GM18907 (cell line): Measurements from ENCODE around the gene TSSC4.

Experiments
- ATAC-seq: cut with Tn5 transposase; IDR thresholded peaks from one replicate; pipeline ENCODE4 v1.9.1; 2021; ENCODE audit warnings: mild to moderate bottlenecking, moderate library complexity; ENCODE audit not compliant: unreplicated experiment

The TSSC4 gene

DNA sequence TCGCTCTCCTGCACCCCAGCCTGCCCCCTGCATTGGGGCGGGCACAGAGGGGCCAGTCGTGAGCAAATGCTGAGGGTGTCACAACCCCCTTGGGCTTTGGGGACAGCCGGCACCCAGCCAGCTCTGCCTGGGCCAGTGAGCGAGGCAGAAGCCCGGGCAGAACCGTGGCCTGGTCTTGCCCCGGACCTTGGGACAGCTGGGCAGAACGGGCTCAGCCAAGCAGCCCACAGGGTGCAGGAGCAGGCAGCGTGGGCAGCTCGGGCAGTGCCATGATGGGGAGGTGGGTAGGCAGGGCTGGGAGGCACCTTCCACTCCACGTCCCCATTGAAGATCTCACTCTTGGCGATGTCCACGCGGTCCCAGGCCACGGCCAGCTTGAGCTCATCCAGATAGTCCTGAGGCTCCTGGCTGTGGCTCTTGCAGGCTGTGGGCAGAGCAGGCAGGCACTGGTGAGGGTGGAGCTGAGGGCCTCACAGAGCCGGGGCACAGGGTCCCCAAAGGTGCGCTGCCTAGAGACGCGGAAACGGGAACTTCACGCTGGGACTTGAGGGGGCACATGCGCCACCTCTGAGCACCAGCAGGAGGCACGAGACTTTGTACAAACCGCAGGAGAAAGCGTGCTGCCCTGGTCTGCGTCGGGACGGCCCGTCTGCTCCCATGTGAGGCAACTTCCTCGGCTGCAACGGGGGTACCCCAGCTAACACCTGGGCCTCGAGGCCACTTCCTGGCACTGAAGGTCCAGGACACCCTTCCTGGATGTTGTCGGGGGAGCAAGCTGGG, 15.2 kb downstream of the TSSC4 start:
- no peak for ATAC-seq

DNA sequence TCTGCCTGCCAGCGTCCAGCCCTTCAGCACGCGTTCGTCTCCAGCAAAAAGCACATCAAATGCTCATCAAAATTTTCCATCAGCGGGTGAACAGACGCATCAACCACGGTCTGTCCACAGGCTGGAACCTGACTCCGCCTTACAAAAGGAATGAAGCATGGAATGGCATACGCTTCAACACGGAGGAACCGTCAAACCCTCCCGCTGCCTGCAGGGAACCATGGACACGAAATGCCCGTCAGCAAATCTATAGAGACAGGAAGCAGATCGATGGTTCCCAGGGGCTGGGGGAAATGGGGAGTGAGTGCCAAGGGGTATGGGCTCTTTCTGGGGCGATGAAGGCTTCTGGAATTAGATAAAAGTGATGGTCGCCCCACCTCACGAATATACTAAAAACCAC, 16.2 kb downstream of the TSSC4 start:
- no peak for ATAC-seq

DNA sequence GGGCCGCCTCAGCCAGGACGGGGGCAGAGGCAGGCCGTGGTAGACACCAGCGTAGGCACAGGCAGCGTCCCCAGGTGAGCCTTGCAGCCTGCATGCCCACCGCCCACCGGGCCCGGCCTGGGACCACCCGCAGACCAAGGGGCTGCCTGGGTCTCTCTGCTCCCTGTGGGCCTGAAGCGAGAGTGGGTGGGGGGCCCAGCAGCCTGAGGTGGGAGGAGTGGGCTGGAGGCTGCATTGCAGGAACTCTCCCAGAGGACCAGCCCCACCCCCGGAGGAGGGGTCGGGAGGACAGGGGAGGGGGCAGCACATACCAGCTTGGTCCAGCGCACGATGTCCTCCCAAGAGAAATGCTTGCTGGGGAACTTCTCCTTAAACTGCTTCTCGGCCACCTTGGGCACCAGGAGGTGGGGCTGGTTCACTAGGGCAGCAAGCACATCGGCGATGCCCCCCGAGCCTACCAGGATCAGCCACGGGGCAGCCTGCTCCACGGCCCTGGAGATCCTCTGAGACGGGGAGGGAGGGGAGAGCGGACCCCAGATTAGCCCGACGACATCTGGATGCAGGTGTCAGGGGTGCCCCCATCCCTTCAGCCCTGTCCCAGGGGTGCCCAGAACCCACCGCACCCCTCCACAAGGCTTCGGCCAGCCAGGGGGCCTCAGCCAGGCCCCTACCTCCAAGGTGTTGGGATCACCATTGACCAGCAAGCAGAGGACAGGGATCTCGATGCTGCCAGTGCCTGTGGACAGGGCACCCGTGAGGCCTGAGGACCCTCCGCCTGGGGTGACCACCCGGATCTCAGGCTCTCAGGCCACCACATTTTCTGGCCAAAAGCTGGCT, 17.5 kb downstream of the TSSC4 start:
- ATAC-seq = no peak

DNA sequence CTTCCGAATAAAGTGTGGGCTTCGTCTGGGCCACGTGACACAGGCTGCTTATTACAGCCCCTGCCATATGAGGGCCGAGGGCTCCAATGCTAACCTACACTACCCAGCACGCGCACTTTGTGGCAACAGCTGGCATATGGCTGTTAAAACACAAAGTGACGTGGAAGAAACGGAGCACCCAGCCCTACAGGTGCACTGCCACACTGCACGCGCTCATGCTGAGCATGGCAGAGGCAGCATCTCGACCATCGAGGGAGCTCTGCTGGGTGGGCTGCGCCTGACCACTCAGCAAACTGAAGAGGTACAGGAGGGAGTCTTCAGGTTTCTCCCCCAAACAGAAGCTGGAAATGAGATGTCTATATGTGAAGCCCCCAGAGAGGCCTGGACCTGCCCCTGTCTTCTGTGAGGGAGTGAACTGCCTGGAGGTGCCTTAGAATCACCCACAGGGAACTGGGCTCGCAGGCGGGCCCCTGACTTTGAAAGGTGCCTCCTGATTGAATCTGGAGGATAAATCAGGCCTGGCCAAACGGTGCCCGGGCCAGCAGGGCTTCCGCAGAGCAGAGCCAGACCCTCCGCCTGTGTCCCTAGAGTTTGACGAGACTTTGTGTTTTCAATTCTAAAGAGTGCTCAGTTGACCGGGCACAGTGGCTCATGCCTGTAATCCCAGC, 18.3 kb downstream of the TSSC4 start:
- ATAC-seq = no peak

DNA sequence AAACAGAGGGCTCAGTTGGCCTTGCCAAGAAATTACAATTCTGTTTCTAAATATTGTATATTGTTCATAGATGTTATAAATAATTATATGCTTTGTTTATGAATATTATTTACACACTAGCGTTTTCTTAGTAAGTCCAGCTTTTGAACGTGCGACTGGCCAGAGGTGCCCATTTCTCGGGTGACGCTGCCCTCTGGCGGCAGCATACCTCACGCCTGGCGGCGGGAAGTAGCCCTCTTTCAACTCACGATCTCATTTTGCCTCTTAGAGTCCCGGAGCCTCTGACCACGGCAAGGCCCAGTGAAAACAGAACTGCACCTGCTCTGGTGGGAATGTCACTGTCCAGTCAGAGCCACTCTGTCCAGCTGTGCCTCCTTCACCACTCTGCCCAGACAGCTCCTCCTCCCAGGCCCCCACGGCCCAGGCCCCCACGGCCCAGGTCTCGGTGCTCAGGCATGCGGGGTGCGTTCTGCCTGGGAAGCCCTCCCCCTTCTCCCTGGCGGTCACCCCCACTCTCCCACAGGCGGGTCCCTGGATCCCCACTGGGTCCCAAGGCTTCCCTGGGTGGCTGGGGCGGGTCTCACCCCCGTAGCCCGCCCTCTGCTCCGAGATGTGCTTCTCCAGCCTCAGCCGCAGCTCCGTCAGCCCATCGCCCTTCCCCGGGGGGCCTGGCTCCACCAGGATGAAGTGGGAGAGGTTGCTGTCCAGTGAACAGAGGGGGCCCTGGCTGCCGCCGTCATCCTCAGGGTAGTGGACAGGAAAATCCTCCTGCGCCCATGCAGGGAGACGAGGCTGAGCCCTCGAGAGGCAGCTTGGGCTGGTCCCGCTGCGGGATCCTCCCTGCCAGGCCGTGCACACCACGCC, 19.3 kb downstream of the TSSC4 start:
- ATAC-seq = no peak

DNA sequence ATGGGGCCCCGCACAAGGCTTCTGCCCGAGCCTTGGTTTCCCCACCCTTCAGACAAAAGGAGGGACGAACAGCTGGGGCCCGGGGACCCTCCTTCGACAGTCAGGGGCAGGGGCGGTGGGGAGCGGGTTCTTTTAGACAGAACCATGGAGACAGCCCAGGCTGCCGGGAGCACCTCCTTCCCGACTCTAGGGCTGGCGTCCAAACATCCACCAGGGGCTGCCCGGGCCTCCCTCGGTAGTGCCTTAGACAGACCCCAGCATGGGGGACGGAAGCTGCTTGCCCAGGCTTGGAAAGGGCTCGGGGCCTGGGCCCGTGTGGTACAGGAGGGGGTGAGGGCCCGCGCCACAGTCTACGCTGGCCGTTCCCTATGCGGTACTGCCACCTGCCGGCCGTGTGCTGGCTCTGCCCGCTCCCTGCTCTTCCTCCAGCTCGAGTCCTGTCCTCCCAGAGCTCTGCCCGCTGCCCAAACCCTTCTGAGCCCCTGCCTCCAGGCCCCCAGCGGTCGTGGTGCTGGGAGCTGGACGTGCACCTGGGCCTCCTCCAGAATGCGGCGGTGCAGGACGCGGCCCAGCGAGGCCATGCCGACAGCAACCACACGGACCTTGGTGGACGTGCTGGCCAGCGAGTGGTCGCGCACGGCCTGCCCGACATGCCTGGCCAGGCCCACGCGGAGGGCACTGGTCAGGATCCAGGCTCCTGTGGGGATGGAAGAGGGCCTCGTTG, 20.1 kb downstream of the TSSC4 start:
- ATAC-seq = peak; percentile 77

DNA sequence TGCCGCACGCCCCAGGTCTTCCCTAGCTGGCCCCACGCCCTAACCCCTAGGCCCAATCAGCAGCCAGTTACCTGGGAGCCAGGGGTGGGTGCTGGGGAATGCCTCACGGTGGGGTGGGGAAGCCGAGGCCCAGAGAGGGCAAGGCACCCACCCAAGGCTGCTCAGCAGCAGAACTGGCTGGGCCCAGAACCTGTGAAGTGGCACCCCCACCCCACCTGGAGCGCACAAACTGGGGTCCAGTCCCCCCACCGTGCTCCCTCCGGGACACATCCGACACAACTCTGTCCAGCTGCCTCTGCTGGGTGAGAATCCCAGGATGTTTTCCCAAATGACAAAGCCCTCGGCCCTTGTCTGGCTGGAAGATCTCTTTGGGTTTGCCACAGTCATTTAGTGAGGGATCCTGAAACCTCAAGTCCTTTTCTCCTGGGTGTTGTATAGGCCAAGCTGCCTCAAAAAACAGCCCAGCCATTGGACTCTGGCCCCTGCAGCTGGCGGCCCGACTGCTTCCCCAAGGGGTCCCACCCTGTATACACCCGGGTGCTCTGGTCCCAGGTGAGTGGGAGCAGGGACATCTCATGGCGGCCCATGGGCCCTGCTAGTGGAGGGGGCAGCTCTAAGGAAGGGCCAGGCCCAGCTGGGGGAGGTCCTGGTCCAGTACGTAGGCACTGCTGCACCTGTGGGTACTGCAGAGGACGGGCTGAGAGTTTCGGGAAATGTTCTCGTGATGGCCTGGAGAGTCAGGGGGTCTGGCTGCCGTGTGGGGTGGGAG, 20.9 kb downstream of the TSSC4 start:
- no peak for ATAC-seq

DNA sequence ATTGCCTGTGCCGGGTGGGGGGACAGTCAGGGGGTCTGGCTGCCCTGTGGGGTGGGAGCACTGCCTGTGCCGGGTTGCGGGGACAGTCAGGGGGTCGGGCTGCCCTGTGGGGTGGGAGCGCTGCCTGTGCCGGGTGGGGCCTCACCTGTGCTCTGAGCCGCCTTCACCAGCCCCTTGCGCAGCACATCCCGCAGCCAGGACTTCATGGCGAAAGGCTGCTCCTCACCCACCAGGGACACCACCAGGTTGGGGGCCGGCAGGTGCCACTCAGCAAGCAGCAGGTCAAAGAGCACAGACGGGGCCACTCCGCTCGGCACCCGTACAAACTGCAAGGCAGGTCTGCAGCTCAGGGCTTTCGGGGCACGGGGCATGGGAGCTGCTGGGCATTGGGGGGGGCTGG, 21.4 kb downstream of the TSSC4 start:
- no peak for ATAC-seq

DNA sequence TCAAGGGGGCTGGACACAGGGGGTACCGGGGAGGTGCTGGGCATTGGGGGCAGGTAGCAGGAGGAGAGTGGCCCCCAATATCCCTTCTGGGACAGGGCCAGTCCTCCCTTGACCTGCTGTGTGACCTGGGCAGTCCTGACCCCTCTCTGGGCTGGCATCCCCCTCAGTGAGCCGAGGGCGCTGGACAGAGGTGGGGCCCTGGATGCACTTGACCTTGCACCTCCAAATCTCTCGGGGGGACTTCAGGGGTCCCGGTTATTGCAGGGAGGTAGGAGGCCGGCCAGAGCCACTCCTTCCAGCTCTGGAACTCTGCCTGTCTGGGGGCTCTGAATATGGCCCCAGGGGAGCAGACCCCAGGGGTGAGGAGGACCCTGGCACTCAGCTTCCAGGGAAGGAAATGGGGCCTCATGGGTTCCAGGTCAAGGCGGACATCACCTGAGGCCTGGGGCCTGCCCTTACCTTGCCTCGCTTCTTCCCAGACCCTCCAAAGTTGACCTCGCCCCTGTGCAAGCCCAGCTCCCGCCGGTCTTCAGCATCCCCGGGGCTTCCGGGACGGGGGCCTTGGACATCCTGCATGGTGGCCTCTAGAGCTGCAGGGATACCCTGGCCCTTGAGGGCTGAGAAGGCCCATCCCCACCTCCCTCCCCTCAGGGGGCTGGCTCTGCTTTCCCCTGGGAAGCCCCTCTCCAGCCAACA, 22.1 kb downstream of the TSSC4 start:
- ATAC-seq = no peak

DNA sequence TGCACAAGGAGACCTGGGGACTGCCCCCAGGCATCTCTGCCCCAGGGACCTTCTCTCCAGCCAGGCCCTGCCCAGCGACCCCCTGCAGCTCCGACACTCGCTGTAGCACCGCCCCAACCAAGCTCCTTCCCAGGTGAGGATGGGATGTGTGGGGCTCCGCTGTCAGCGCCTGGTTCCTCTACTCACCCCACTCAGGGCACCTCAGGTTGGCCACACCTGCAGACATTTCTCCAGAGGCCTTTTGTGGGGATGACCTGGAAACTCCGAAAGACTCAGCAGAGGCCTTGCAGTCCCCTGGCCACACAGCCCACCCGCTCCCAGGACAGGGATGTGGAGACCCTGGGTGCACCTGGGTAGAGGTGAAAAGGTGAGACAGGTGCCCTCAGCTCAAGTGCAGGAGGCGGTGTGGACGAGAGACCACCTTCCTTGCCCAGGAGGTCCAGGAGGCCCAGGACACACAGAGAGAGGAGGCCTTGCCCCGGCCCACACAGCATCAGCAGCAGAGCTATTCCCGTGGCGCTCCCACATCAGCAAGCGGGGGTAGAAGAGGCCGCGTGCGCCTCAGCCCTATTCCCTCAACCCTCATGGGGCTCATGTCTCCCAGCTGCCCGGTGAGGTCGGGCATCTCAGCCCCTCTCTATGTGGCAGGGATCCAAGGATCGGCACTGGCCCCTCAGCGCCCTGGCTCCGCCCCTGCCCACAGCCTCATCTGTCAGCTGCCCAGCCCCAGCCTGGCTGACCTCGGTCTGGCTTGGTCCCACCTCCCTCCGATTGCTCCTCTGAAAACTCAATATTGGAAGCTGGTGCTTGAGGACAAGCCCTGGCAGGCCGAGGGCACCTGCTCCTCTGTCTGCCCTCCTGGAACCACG, 22.8 kb downstream of the TSSC4 start:
- no peak for ATAC-seq

DNA sequence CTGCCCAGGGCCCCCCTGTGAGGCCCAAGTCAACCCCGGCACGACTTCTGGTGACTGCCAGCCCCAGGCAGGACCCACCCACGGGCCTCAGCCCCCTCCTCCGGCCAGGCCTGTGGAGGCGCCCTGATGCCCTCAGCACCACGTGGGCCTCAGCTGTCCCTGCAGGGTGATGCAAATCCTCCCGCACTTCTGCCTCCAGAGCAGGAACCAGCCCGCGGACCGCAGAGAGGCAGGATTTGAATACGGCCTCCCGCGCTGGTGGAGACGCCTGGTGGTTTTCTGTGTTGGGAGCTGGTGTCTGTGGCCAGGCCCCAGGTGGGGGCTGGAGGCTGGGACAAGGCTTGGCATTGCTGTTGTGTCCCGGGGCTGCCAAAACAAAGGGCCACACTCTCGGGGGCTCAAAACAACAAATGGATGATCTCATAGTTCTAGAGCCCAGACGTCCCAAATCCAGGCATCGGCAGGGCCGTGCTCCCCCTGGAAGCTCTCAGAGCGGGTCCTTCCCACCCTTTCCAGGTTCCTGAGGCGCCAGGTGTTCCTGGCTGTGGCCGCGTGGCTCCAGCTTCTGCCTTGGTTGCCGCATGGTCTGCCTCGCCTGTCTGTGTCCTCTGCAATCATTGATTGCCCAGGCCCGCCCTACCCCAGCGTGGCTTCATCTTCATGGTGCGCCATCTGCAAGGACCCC, 24.4 kb downstream of the TSSC4 start:
- ATAC-seq = no peak

DNA sequence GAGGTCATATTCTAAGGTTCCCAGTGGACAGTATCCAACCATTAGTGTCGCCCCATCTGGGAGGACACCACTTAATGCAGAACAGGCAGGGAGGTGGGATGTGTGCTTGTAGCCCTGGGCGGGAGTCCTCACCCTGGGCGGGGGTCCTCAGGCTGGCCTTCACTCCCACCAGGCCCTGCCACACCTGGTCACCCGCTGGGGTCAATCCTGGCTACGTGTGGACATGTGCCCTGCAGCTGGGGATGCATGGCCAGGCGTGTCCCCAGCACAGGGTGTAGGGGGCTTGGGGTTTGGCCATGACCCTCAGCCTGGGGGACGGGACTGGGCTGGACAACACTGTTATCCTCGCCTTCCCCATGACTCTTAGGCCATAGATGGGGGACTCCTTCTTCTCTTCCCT, 25.0 kb downstream of the TSSC4 start:
- ATAC-seq = no peak

DNA sequence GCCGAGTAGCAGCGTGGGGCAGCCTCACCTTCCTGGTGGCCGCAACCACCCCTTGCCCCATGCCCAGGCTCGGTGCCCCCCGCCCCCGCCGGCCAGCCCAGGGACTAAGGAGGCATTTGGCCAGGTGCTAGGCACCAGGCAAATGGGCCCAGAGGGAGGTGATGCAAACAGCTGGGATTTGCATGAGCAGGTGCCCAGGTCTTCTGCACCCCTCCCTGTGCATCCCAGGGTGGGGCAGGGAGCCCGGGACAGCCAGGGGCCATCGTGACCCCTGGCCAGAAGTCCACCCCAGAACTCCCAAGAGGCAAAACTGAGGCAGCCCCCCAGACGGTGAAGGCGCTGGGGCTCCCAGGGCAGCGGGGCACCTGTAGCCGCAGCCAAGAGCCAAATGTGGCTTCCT, 25.7 kb downstream of the TSSC4 start:
- ATAC-seq = no peak

DNA sequence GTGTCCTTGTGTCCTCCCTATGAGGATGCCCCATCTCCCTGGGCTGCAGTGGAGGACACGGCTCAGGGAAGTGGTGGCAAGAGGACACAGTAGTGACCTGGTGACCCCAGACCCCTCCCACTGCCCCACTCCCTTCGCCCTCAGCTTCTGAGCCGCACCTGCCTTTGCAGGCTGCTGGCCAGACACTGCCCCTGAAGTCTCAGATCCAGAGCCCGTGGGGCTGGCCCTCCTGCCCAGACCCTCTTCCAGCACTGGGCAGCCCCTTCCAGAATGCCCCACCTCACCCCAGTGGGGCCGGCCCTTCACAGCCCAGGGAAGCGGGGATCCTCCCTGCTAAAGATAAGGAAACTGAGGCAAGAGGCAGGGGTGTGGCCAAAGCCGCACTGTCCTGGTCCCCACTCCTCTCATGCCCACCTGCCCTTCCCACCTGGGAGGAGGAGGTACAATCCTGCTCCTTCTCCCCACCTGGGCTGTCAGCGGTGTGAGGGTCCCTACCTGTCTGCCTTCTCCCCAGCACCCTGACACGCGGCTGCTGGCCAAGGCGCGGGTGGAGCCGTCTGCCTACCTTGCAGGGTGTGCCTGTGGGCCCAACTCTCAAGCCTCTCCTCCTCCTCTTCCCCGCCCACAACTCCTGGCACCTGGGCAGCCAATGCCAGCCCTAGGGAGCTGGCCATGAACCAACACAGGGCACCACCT, 26.4 kb downstream of the TSSC4 start:
- no peak for ATAC-seq

DNA sequence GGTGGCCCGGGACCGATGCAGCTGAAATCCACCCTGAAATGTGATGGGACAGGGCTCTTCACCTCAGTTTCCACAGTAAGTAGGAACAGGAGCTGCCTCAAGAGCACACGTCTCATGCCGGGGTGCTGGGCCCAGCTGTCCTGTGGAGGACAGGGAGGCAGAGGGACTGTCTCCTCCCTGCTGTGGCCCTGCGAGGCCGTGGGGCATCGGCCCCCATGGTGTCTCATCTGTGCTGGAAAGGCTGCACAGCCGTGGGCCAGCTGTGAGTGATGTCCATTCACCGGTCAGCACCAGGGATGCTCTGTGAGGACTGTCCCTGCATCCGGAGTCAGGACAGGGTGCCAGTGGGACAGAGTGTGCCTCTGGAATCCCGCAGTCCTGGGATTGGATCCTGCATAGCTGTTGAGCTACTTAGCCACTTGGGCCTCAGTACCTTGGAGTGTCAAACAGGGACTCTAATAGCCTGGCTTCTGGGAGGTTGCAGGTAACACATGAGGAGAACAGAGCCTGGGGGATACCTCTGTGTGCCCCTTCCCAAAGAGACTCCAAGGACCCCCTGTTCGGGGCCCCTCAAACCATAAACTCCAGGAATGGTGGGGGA, 27.3 kb downstream of the TSSC4 start:
- no peak for ATAC-seq

DNA sequence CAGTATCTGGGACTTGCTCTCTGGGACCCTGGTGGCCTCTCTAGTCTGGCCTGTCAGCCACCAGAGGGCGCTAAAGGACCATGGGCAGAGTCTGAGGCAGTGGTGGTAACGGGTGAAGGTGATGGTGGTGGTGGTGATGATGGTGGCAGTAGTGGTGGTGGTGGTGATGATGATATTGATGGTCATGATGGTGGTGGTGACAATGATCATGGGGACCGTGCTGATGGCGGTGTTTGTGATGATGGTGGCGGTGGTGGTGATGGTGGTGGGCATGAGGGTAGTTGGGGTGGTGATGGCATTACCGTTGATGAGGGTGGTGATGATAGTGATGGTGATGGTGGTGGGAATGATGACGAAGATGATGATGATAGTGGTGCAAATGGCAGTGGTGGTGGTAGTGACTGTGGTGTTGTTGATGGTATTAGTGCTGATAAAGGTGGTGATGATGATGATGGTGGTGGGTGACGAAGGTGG, 27.8 kb downstream of the TSSC4 start:
- ATAC-seq = no peak
